Esophagus squamous epithelium (tissue), 4 donors: ENCODE results near the gene PRAMEF18. TPM values are rescaled to one million over a fixed set of nuclear protein-coding genes. Genes with fewer than 3 reads are reported as not detected.

Experiments used
- total RNA-seq, 4 donors: library from RNA; depleted of rRNA; stranded (reverse); fragments of >200 nt; gene quantifications; one replicate each; pipeline ENCODE4 v1.1.0, GENCODE V29; 2016

The PRAMEF18 gene
- total RNA-seq, 4 donors from 2014 or later, result not detected

Other genes starting within 250 kb of the PRAMEF18 start
- not detected for gene PRAMEF27, start 169.6 kb downstream of the PRAMEF18 start, total RNA-seq
- not detected for gene HNRNPCL3, start 165.4 kb downstream of the PRAMEF18 start, total RNA-seq
- not detected for gene PRAMEF25, start 155.4 kb downstream of the PRAMEF18 start, total RNA-seq
- gene HNRNPCL2, start 109.3 kb downstream of the PRAMEF18 start, total RNA-seq, result not detected
- not detected for gene PRAMEF26, start 70.1 kb downstream of the PRAMEF18 start, total RNA-seq
- not detected for gene HNRNPCL4, start 60.5 kb downstream of the PRAMEF18 start, total RNA-seq
- gene PRAMEF9, start 54.3 kb downstream of the PRAMEF18 start, total RNA-seq, result not detected
- gene PRAMEF13, start 24.7 kb downstream of the PRAMEF18 start, total RNA-seq, result not detected
- not detected for gene PRAMEF5, start 28.0 kb upstream of the PRAMEF18 start, total RNA-seq
- not detected for gene PRAMEF8, start 59.0 kb upstream of the PRAMEF18 start, total RNA-seq
- not detected for gene PRAMEF33, start 77.4 kb upstream of the PRAMEF18 start, total RNA-seq
- not detected for gene PRAMEF15, start 89.4 kb upstream of the PRAMEF18 start, total RNA-seq
- not detected for gene PRAMEF14, start 121.0 kb upstream of the PRAMEF18 start, total RNA-seq
- not detected for gene PRAMEF19, start 145.8 kb upstream of the PRAMEF18 start, total RNA-seq
- gene PRAMEF17, start 163.5 kb upstream of the PRAMEF18 start, total RNA-seq, result not detected
- gene PRAMEF20, start 184.3 kb upstream of the PRAMEF18 start, total RNA-seq, result not detected